Activated CD8-positive, alpha-beta T cell treated with anti-CD3 and anti-CD28 coated beads for 36 hours (primary cell): ENCODE measurements around the gene PIK3R3. TPM values are rescaled to one million over a fixed set of nuclear protein-coding genes. Genes with fewer than 3 reads are reported as not detected.

Experiments
- ATAC-seq: fragments of 200-7000 bp; cut with Tn5 transposase; one replicate; pipeline ENCODE4 v1.10.0; 2021; ENCODE audit warnings: mild to moderate bottlenecking, moderate library complexity
- CTCF ChIA-PET: fragments of 350-600 bp; sonication (Branson Sonifier 250); formaldehyde crosslinking; loops from one replicate; lab custom pipeline; 2021; ENCODE audit warnings: antibody characterized with exemption; lab: Charles Lee
- POLR2A ChIA-PET: fragments of 350-600 bp; sonication (Branson Sonifier 250); formaldehyde crosslinking; loops from one replicate; lab custom pipeline; 2021; ENCODE audit warnings: antibody characterized with exemption; lab: Charles Lee
- DNase-seq: peaks from one replicate; pipeline ENCODE4 v3.0.0-alpha.2; 2020
- H3K27ac Mint-ChIP-seq: one replicate; pipeline ENCODE4 v1.8.0; 2021; ENCODE audit warnings: mild to moderate bottlenecking, mixed read lengths
- H3K27me3 Mint-ChIP-seq: one replicate; pipeline ENCODE4 v1.8.0; 2021; ENCODE audit warnings: mixed read lengths
- H3K36me3 Mint-ChIP-seq: one replicate; pipeline ENCODE4 v1.8.0; 2021; ENCODE audit warnings: low read depth, mixed read lengths
- H3K4me1 Mint-ChIP-seq: one replicate; pipeline ENCODE4 v1.8.0; 2021; ENCODE audit warnings: low read depth, mixed read lengths
- H3K4me3 Mint-ChIP-seq: one replicate; pipeline ENCODE4 v1.8.0; 2021; ENCODE audit warnings: mild to moderate bottlenecking, moderate library complexity, mixed read lengths
- H3K9me3 Mint-ChIP-seq: one replicate; pipeline ENCODE4 v1.8.0; 2021; ENCODE audit warnings: mixed read lengths
- intact Hi-C: fragments of 100-400 bp; cut with micrococcal nuclease; formaldehyde crosslinking; loops from one replicate; pipeline ENCODE4 v1.10.0; 2022
- total RNA-seq, 2 experiments: library from RNA; stranded (reverse); gene quantifications; one replicate each; pipeline ENCODE4 v1.2.3, GENCODE V29; 2021
- TF ChIP-seq, protein P1 (sequence below): fragments of 200-600 bp; IDR thresholded peaks from one replicate; pipeline ENCODE4 v1.8.0; 2022; ENCODE audit warnings: antibody characterized with exemption, mild to moderate bottlenecking

The PIK3R3 gene
- total RNA-seq, 2 experiments from 2014 or later = 1.3 to 1.4 TPM

GRCh38 chr1:46102769-46103476 lies 29.5 kb downstream of the PIK3R3 start:
- CTCF ChIA-PET = no interaction called here
- Mint-ChIP-seq H3K36me3 (no peaks in the 10 kb centered on the region), H3K4me3 (no peak overlapping the region), H3K4me1 (peaks cover 3% of the 10 kb centered on the region), H3K27me3 (peaks cover 4% of the 10 kb centered on the region), H3K9me3 (peaks cover 6% of the 10 kb centered on the region), H3K27ac (no peak overlapping the region)
- ATAC-seq = no peak
- TF ChIP-seq, protein P1, sequence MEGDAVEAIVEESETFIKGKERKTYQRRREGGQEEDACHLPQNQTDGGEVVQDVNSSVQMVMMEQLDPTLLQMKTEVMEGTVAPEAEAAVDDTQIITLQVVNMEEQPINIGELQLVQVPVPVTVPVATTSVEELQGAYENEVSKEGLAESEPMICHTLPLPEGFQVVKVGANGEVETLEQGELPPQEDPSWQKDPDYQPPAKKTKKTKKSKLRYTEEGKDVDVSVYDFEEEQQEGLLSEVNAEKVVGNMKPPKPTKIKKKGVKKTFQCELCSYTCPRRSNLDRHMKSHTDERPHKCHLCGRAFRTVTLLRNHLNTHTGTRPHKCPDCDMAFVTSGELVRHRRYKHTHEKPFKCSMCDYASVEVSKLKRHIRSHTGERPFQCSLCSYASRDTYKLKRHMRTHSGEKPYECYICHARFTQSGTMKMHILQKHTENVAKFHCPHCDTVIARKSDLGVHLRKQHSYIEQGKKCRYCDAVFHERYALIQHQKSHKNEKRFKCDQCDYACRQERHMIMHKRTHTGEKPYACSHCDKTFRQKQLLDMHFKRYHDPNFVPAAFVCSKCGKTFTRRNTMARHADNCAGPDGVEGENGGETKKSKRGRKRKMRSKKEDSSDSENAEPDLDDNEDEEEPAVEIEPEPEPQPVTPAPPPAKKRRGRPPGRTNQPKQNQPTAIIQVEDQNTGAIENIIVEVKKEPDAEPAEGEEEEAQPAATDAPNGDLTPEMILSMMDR = no peak
- peak; percentile 33 for DNase-seq
- intact Hi-C loops = no loop called here
- POLR2A ChIA-PET = no interaction called here

DNA sequence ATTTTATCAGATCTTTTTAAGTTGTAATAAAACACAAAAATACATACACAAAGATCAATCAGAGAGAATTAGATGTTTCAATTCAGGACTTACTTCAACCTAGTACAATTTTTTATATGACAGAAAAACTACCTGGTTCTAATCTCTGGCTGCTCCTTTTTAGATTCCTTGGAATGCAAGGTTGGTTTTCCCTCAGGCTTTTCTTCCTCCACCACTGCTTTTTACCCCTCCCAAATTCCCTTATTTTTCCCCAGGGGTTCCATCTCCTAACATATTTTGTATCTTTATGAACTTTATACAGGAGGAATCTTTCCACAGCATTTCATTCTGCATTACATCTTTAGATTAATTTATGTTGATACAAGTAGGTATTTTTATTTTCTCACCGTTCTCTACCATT lies 33.2 kb downstream of the PIK3R3 start:
- ChIA-PET CTCF (no interaction called here), POLR2A (no interaction called here)
- H3K36me3 Mint-ChIP-seq = no peaks in the 10 kb centered on the region
- peaks cover 6% of the 10 kb centered on the region for H3K9me3 Mint-ChIP-seq
- TF ChIP-seq, protein P1 = no peak
- no peak overlapping the region for H3K4me3 Mint-ChIP-seq
- H3K27me3 Mint-ChIP-seq = peaks cover 4% of the 10 kb centered on the region
- peaks cover 5% of the 10 kb centered on the region for H3K4me1 Mint-ChIP-seq
- no peak overlapping the region for H3K27ac Mint-ChIP-seq
- intact Hi-C loops = no loop called here
- ATAC-seq = no peak
- no peak for DNase-seq

- Mint-ChIP-seq H3K9me3 (peaks cover 6% of the 10 kb centered on the region), H3K4me1 (peaks cover 5% of the 10 kb centered on the region), H3K4me3 (no peak overlapping the region), H3K36me3 (no peaks in the 10 kb centered on the region), H3K27me3 (peaks cover 4% of the 10 kb centered on the region), H3K27ac (no peak overlapping the region)
- DNase-seq = no peak
- CTCF ChIA-PET = interaction anchor here (1.2 kb wide), 1 partner anchor 125 kb away, joined by 4 read pairs; no protein-coding TSS in a partner anchor
- intact Hi-C loops = no loop called here
- peak; percentile 55 for ATAC-seq
- POLR2A ChIA-PET = no interaction called here
- TF ChIP-seq, protein P1 = no peak
Observed at GRCh38 chr1:46098027-46098712, 34.3 kb downstream of the PIK3R3 start.

DNA sequence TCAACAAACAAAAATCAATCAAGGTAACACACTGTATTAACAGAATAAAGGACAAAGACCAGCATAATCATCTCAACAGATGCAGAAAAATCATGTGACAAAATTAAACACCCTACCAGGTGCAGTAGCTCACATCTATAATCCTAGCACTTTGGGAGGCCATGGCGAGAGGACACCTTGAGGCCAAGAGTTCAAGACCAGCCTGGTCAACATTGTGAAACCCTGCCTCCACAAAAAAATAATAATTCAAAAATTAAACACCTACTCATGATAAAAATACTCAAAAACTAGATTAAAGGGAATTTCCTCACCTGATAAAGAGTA lies 35.3 kb downstream of the PIK3R3 start:
- intact Hi-C loops = no loop called here
- H3K4me3 Mint-ChIP-seq = no peak overlapping the region
- H3K27ac Mint-ChIP-seq = no peak overlapping the region
- TF ChIP-seq, protein P1 = no peak
- DNase-seq = no peak
- H3K36me3 Mint-ChIP-seq = no peaks in the 10 kb centered on the region
- POLR2A ChIA-PET = no interaction called here
- peaks cover 6% of the 10 kb centered on the region for H3K9me3 Mint-ChIP-seq
- peaks cover 4% of the 10 kb centered on the region for H3K27me3 Mint-ChIP-seq
- no peak for ATAC-seq
- CTCF ChIA-PET = no interaction called here
- H3K4me1 Mint-ChIP-seq = peaks cover 5% of the 10 kb centered on the region
